KOPT-K1 (cell line): Measurements from ENCODE around the gene LMNA.
"Not testable (repeated sequence)": the region's sequence is repeated elsewhere in the genome, so short reads cannot be mapped to it uniquely, and the experiment has no call there.

Source experiments
- H3K27ac ChIP-seq: fragments of 200-600 bp; sonication (generic); 2 replicates; pipeline ENCODE4 v1.5.1; 2016; ENCODE audit warnings: antibody characterized with exemption, mild to moderate bottlenecking, low read depth, low read length; ENCODE audit not compliant: poor library complexity, severe bottlenecking
- H3K36me3 ChIP-seq: fragments of 200-600 bp; sonication (generic); 2 replicates; pipeline ENCODE4 v1.5.1; 2017; ENCODE audit warnings: antibody characterized with exemption, mild to moderate bottlenecking, low read length, moderate library complexity; ENCODE audit not compliant: insufficient read depth
- H3K9me3 ChIP-seq: fragments of 200-600 bp; sonication (generic); 2 replicates; pipeline ENCODE4 v1.5.1; 2017; ENCODE audit warnings: antibody characterized with exemption, low read length, mild to moderate bottlenecking; ENCODE audit not compliant: insufficient read depth, poor library complexity, severe bottlenecking

Gene LMNA

DNA sequence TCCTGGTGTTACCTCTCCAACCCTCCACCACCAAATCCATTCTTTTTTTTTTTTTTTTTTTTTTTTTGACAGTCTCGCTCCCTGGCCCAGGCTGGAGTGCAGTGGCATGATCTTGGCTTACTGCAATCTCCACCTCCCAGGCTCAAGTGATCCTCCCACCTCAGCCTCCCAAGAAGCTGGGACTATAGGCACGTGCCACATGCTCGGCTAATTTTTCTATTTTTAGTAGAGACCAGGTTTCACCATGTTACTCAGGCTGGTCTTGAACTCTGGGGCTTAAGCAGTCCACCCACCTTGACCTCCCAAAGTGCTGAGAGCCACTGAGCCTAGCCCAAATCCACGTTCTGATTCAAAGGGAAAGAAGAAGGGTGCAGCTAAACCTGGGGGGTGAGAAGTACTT is 6.5 kb downstream of the LMNA start:
- H3K27ac ChIP-seq: not testable (repeated sequence)

DNA sequence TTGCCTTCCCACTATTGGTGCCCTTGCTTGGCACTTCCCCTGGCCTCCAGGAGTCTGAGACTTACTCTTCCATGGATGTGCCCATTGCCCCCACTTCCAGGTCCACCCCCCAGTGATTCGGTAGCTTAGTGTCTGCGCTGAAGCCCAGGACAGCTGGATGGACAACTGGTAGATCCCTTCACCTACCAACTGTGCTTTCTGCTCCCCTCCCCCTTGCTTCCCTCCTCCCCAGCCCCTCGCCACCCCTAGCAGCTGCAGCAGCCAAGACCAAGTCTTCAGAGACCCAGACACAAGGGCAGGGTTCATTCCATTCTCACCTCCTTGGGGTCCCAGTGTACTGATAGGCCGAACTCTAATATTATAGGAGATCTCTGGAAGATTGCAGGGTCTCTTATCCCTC is 6.9 kb downstream of the LMNA start:
- Histone ChIP-seq H3K36me3 (no peaks in the 10 kb centered on the region), H3K9me3 (no peaks in the 10 kb centered on the region), H3K27ac (no peak overlapping the region)

More for the DNA sequence above, 6.5 kb downstream of the LMNA start:
- not testable (repeated sequence) for H3K36me3 ChIP-seq, H3K9me3 ChIP-seq

DNA sequence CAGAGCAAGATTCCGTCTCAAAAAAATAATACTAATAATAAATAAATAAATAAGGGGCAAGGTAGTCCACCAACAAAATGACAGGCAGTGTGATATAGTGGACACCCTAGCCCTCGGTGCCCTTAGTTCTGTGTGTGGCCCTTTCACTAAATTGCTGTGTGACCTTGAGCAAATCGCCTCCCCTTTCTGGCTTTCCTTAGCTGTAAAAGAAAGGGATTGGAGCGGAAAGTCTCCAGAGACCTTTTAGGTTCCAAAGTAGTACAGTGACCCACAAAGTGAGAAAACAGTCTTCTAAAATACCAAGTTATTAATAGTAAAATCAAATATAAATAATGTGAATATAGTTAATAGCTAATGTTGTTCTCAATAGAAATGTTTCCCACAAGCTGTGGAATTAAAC is 7.6 kb downstream of the LMNA start:
- Histone ChIP-seq H3K27ac (no peak overlapping the region), H3K9me3 (no peaks in the 10 kb centered on the region)

DNA sequence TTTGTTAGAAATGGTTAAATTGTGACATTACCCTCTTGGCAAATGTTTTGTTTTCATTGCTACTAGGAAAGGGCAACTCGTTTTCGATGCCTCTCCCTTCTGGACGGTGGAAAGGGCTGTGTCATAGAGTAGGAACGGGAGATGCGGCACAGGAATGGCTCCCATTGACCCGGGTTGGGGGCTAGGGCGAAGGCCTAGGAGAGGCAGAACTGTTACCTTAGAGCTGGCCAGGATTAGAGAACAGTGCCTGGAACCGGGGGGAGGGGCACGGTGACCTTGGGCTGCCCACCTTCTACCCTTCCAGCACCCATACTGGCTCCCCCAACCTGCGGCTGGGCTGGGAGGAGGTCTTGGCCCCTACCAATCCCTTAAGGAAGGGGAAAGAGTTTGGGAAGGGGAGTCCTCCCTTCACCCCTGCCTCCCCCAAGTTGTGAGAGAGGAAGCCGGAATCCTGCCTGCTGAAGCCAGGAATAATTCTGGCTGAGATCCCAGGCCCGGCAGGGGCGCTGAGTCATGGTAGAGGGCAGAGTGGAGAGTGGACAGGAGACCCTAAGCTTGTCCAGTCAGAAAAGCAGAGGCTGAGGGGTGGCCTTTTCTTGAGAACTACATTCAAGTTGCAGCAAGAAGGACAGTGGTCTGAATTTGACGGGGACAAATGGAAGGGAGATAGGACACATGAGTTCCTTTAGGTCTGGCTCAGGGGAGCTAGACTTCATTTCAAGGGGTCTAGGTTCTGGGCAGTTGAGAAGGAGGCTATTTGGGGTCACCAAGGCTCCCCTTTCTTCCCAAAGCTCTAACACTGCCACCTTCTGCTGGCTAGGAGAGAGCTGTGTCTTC is 8.2 kb downstream of the LMNA start:
- Histone ChIP-seq H3K27ac (no peak overlapping the region), H3K36me3 (no peaks in the 10 kb centered on the region), H3K9me3 (no peaks in the 10 kb centered on the region)

More for the DNA sequence above, 7.6 kb downstream of the LMNA start:
- no peaks in the 10 kb centered on the region for H3K36me3 ChIP-seq

- Histone ChIP-seq H3K9me3 (no peaks in the 10 kb centered on the region), H3K36me3 (no peaks in the 10 kb centered on the region), H3K27ac (no peak overlapping the region)
Observed at GRCh38 chr1:156123356-156124196, 9.1 kb downstream of the LMNA start.

GRCh38 chr1:156124557-156125483 is 10.3 kb downstream of the LMNA start:
- Histone ChIP-seq H3K9me3 (no peaks in the 10 kb centered on the region), H3K27ac (no peak overlapping the region), H3K36me3 (no peaks in the 10 kb centered on the region)

GRCh38 chr1:156125544-156125943 is 11.0 kb downstream of the LMNA start:
- H3K27ac ChIP-seq, H3K9me3 ChIP-seq, H3K36me3 ChIP-seq: not testable (repeated sequence)

DNA sequence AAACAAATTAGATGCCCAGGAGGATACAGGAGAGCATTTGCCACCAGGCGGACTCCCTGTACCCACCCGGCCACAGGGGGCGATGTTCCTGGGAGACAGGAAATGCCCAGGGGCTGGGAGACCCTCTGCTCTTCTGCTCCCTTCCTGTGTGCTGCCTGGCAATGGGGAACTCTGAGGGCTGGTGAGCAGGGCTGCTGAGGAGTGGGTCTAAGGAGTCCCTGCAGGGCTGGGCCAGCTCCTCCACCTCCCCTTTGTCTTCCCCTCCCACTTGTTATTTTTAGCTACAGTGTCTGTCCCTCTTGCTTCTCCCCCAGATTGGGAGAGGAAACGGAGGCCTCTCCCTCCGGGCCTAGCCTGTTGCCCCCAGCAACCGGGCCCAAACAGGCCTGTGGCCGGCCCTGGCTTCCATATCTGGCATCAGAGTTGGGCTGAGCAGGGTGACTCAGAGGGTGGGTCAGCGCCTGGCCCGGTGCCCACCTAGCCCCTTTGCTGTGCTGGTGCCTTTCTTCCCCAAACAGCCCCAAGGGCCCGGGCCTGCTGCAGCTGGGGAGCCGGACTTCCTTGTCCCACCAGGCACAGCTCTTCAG is 11.6 kb downstream of the LMNA start:
- Histone ChIP-seq H3K27ac (no peak overlapping the region), H3K36me3 (no peaks in the 10 kb centered on the region), H3K9me3 (no peaks in the 10 kb centered on the region)

DNA sequence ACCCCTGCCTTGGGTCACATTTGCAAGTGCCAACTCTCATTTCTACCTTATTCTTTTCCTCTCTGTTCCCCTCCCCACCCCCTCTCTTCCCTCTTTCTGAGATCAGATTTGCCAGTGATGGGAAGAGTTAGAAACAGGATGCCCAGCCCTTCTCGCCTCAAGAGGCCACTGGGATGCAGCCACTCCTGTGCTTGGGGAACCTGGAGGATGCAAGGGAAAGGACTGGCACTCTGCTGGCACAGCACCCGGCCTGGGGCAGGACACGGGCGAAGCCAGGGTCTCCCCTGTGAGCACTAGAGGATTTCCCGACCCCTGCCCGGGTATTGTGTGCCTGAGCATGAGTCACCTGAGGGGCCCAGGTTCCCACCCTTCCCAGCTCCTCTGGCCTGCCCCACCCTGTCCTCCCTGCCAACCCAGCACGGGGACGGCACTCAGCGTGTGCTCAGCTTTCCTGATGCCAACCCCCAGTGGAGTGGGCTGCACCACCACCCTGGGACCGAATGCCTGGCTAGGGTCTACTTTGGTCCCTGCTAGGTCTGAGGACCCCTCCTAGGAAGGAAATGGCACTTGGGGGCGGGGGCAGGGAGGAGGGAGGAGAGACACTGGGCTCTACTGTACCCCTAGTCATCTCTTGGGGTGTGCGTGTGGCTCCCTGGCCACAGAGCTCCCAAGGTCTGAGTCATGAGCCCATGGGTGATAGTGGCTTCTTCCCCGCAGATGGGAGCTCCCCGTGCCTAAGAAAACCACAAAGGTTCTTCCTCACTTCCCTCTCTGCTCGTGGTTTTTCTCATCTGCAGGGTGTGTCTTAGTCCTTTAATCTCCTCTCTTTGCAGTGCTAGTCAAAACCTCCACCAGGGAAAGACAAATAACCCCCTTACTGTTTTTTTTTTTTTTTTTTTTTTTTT is 12.4 kb downstream of the LMNA start:
- Histone ChIP-seq H3K36me3 (no peaks in the 10 kb centered on the region), H3K27ac (no peak overlapping the region), H3K9me3 (no peaks in the 10 kb centered on the region)

DNA sequence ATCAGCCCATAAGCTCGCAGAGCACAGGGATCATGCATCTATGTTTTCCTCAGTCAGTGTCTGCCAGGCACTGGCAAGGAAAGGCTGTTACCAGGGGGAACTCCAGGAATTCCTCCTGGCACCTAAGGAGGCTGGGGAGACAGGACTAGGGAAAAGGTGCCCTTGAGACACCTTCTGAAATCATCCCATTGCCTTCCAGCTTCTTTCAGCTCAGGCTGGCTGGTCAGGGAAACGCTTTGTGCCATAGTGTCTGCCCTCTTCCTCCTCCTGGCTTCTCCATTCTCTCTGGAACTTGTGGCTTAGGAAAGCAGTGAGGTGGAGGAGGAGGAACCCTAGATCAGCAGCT is 13.8 kb downstream of the LMNA start:
- no peak overlapping the region for H3K27ac ChIP-seq
- H3K36me3 ChIP-seq: no peaks in the 10 kb centered on the region
- no peaks in the 10 kb centered on the region for H3K9me3 ChIP-seq

GRCh38 chr1:156128654-156129597 is 14.4 kb downstream of the LMNA start:
- Histone ChIP-seq H3K36me3 (no peaks in the 10 kb centered on the region), H3K27ac (no peak overlapping the region), H3K9me3 (no peaks in the 10 kb centered on the region)

DNA sequence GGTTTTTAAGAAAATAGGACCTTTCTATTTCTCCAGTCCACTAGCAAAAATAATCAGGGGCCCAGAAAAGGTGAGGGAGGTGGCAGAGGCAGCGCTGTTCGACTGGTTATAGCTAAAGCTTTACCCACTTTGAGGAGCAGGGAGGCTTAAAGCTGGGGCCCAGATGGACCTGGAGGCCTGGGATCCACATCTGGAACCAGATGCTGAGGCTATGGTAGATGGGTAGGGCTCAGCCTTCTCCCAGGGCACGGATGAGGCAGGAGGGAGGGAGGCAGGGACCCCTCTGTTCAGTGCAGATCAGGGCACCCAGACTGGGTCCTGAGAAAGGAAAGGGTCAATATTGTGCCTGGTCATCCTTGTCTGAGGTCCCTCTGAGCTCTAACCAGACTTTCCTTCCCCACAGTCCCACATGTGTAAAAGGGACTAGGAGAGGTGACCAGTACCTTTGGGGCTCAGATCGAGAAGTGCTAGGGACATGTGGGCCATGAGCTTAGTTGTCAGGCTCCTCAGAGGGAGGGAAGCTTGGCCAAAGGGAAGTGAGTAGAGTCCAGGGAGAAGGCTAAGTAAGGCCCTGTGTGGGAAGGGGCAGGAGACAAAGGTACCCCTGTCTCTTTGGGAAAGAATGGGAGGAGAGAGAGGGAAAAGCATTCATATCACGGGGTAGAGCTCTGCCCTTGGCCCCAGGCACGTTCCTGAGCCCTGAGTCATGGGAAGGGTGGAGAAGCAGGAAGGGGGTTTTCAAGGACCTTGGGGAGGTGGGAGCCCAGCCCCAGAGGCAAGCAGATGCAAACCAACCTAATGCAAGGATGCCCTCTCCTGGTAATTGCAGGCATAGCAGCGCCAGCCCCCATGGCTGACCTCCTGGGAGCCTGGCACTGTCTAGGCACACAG is 15.4 kb downstream of the LMNA start:
- Histone ChIP-seq H3K36me3 (no peaks in the 10 kb centered on the region), H3K27ac (no peak overlapping the region), H3K9me3 (no peaks in the 10 kb centered on the region)
